K562 (cell line): ENCODE data around the gene PACS2. TPM values are rescaled to one million over a fixed set of nuclear protein-coding genes. Genes with fewer than 3 reads are reported as not detected.

Source experiments
- ATAC-seq: fragments of 200-7000 bp; cut with Tn5 transposase; 3 replicates; pipeline ENCODE4 v1.9.1; 2020; ENCODE audit warnings: moderate library complexity
- BruUV-seq: library from RNA; stranded (reverse); fragments of 400-500 nt; replicated peaks from 2 replicates; lab custom pipeline; 2021; lab: Mats Ljungman, UMichigan
- CTCF ChIA-PET: fragments of 300-600 bp; formaldehyde crosslinking; extraction: SDS; loops from one replicate; lab custom pipeline; 2021; ENCODE audit warnings: low intra/inter-chr PET ratio; lab: Yijun Ruan, JAX
- POLR2A ChIA-PET: fragments of 300-600, 350-650 bp; sonication (Branson Sonifier 250); formaldehyde crosslinking; extraction: SDS; loops from one replicate; lab custom pipeline; 2021; ENCODE audit warnings: antibody characterized with exemption, inconsistent platforms; lab: Yijun Ruan, JAX
- DNase-seq, 4 experiments: peaks; one replicate each; pipeline versions ENCODE4 v3.0.0 to v3.0.0-alpha.2; 2011 to 2018; ENCODE audit warnings: low spot score in 3 of 4, mixed read lengths in 3 of 4; ENCODE audit errors: extremely low read depth in 1 of 4
- FAIRE-seq: peaks from 2 replicates; lab custom pipeline; 2011; peaks lifted over from hg19 to GRCh38; lab: Jason Lieb, UNC
- H2AFZ ChIP-seq: 2 replicates; pipeline ENCODE4 v1.6.0; 2011; ENCODE audit warnings: low read depth, low read length, control low read depth, inconsistent platforms
- H3K27ac ChIP-seq: fragments of 200-600 bp; 3 replicates; pipeline ENCODE4 v1.8.0; 2011; ENCODE audit warnings: low read depth, mild to moderate bottlenecking, control low read depth, inconsistent platforms, low read length, moderate library complexity, mixed read lengths; ENCODE audit errors: extremely low read depth
- H3K27me3 ChIP-seq, 2 experiments: fragments of 300-600 bp in 1 of 2; 2 replicates in 1 of 2; 3 replicates in 1 of 2; pipeline versions ENCODE4 v1.6.0 to v1.8.0; 2011; ENCODE audit warnings: inconsistent platforms in 2 of 2, low read length in 2 of 2, mild to moderate bottlenecking in 1 of 2, mixed read lengths in 1 of 2, moderate library complexity in 1 of 2; ENCODE audit not compliant: control insufficient read depth in 2 of 2, insufficient read depth in 2 of 2
- H3K36me3 ChIP-seq: fragments of 300-600 bp; 3 replicates; pipeline ENCODE4 v1.8.0; 2011; ENCODE audit warnings: mild to moderate bottlenecking, low read length, inconsistent platforms; ENCODE audit not compliant: control insufficient read depth, insufficient read depth
- H3K4me1 ChIP-seq, 2 experiments: fragments of 200-600 bp in 1 of 2; replicated peaks in 1 of 2; 2 replicates in 1 of 2; 3 replicates in 1 of 2; pipeline versions ENCODE4 v1.5.1 to v1.8.0; 2011; ENCODE audit warnings: inconsistent platforms in 2 of 2, low read length in 2 of 2, mild to moderate bottlenecking in 1 of 2, mixed read lengths in 1 of 2, moderate library complexity in 1 of 2; ENCODE audit not compliant: control insufficient read depth in 2 of 2, insufficient read depth in 2 of 2
- H3K4me2 ChIP-seq: 2 replicates; pipeline ENCODE4 v1.6.1; 2011; ENCODE audit warnings: low read length, control low read depth, inconsistent platforms, mixed read lengths; ENCODE audit not compliant: insufficient read depth
- H3K4me3 ChIP-seq: fragments of 200-600 bp; sonication (generic), shearing (Covaris generic); 2 replicates; pipeline ENCODE4 v1.5.1; 2016; ENCODE audit warnings: control low read depth, inconsistent platforms
- H3K79me2 ChIP-seq: fragments of 200-600 bp; 3 replicates; pipeline ENCODE4 v1.8.0; 2011; ENCODE audit warnings: low read length, inconsistent platforms; ENCODE audit not compliant: control insufficient read depth, insufficient read depth
- H3K9ac ChIP-seq, 2 experiments: 2 replicates each; pipeline versions ENCODE4 v1.6.0 to v1.6.1; 2011; ENCODE audit warnings: low read depth in 2 of 2, low read length in 2 of 2, control low read depth in 1 of 2, inconsistent platforms in 1 of 2, mild to moderate bottlenecking in 1 of 2, mixed read lengths in 1 of 2; ENCODE audit not compliant: insufficient read depth in 1 of 2
- H3K9me1 ChIP-seq: one replicate; pipeline ENCODE4 v1.6.0; 2011; ENCODE audit warnings: inconsistent platforms, mild to moderate bottlenecking, low read length, moderate library complexity; ENCODE audit not compliant: control insufficient read depth, insufficient read depth
- H3K9me3 ChIP-seq: replicated peaks from 2 replicates; pipeline ENCODE4 v1.5.1; 2011; ENCODE audit warnings: low read depth, low read length, inconsistent platforms; ENCODE audit not compliant: control insufficient read depth, insufficient read depth
- H4K20me1 ChIP-seq: replicated peaks from 2 replicates; pipeline ENCODE4 v1.6.1; 2011; ENCODE audit warnings: low read length, inconsistent platforms, mixed read lengths; ENCODE audit not compliant: control insufficient read depth, insufficient read depth
- CSDE1 ChIP-seq, 2 experiments: fragments of 450-650 bp; IDR thresholded peaks; 2 replicates each; pipeline ENCODE4 v1.6.1; 2016; ENCODE audit warnings: mild to moderate bottlenecking in 1 of 2
- EP400 ChIP-seq: fragments of 450-650 bp; IDR thresholded peaks from 2 replicates; pipeline ENCODE4 v1.6.1; 2017; ENCODE audit warnings: antibody characterized with exemption, mild to moderate bottlenecking, moderate library complexity
- GABPA ChIP-seq: fragments of 200-800 bp; sonication (Bioruptor generic); conservative IDR thresholded peaks from 2 replicates; pipeline ENCODE4 v1.6.1; 2016; ENCODE audit warnings: low read depth, missing genetic modification characterization, missing compliant biosample characterization
- GTF2B ChIP-seq: IDR thresholded peaks from 2 replicates; pipeline ENCODE4 v1.6.1; 2011; ENCODE audit not compliant: insufficient read length; ENCODE audit errors: extremely low read depth
- HMG20B ChIP-seq: fragments of 250-450 bp; sonication (Bioruptor Pico); IDR thresholded peaks from 2 replicates; pipeline ENCODE4 v1.5.0; 2021; ENCODE audit warnings: mild to moderate bottlenecking
- HSF4 ChIP-seq: fragments of 250-450 bp; sonication (Bioruptor Pico); IDR thresholded peaks from 2 replicates; pipeline ENCODE4 v2.1.2; 2022; ENCODE audit warnings: mild to moderate bottlenecking, moderate library complexity, borderline replicate concordance
- IRF9 ChIP-seq: fragments of 450-650 bp; IDR thresholded peaks from 2 replicates; pipeline ENCODE4 v1.6.1; 2016; ENCODE audit warnings: missing biosample characterization, missing genetic modification characterization
- NR2C1 ChIP-seq, 2 experiments: fragments of 450-650 bp; IDR thresholded peaks; 2 replicates each; pipeline ENCODE4 v1.6.1; 2017; ENCODE audit warnings: mild to moderate bottlenecking in 2 of 2, antibody characterized with exemption in 1 of 2, inconsistent platforms in 1 of 2, missing compliant biosample characterization in 1 of 2, missing genetic modification characterization in 1 of 2
- PTTG1 ChIP-seq: fragments of 450-650 bp; IDR thresholded peaks from 2 replicates; pipeline ENCODE4 v1.6.1; 2016; ENCODE audit warnings: low read depth, mild to moderate bottlenecking, missing genetic modification characterization, missing compliant biosample characterization
- SAP30 ChIP-seq: fragments of 200-600 bp; sonication (generic); IDR thresholded peaks from 2 replicates; pipeline ENCODE4 v1.6.1; 2012; ENCODE audit warnings: borderline replicate concordance, low read depth, mild to moderate bottlenecking, moderate library complexity, low read length, control low read depth, inconsistent platforms; ENCODE audit not compliant: insufficient read depth, poor library complexity, severe bottlenecking
- TEAD2 ChIP-seq: fragments of 450-650 bp; IDR thresholded peaks from 2 replicates; pipeline ENCODE4 v1.6.1; 2016; ENCODE audit warnings: missing genetic modification characterization, control low read depth, missing compliant biosample characterization
- THRAP3 ChIP-seq: fragments of 450-650 bp; IDR thresholded peaks from 2 replicates; pipeline ENCODE4 v1.6.1; 2016; ENCODE audit warnings: mild to moderate bottlenecking, inconsistent platforms, borderline replicate concordance
- ZNF436 ChIP-seq: fragments of 250-450, 450-650 bp; sonication (Bioruptor Pico); formaldehyde crosslinking; IDR thresholded peaks from 2 replicates; pipeline ENCODE4 v1.7.0; 2020; ENCODE audit warnings: mild to moderate bottlenecking
- ZNF780A ChIP-seq: fragments of 250-450 bp; sonication (Bioruptor Pico); IDR thresholded peaks from 2 replicates; pipeline ENCODE4 v1.5.0; 2021; ENCODE audit warnings: mild to moderate bottlenecking
- WGBS: fragments of 100-300 bp; shearing (Covaris generic); methylation state at CpG from one replicate; pipeline ENCODE4 v1.1.6; 2016; ENCODE audit warnings: low coverage, mixed read lengths; ENCODE audit not compliant: insufficient coverage; ENCODE audit errors: missing lambda C conversion rate; 5-methylcytosine and 5-hydroxymethylcytosine counted together
- in situ Hi-C: fragments of 300-500 bp; cut with MboI; formaldehyde crosslinking; loops from 4 replicates; pipeline ENCODE4 v1.15.0; 2018; ENCODE audit warnings: inconsistent platforms, mixed read lengths
- intact Hi-C: fragments of 100-400 bp; cut with micrococcal nuclease; formaldehyde crosslinking; loops from 2 replicates; pipeline ENCODE4 v1.14.2; 2022
- polyA plus RNA-seq, 8 experiments: library from polyadenylated mRNA; depleted of rRNA in 4 of 8; stranded (reverse) in 5 of 8; unstranded in 3 of 8; fragments of >200 nt; fragmentation: Nextera tagmentation in 2 of 8; fragmentation: Illumina TruSeq in 1 of 8; extraction: Ambion mirVana in 2 of 8; extraction: Trizol in 1 of 8; gene quantifications; 2 replicates each; pipeline versions ENCODE4 v1.2.1 to v1.2.3, GENCODE V29; 2011 to 2014; ENCODE audit warnings: inconsistent platforms in 1 of 8, missing spikeins in 1 of 8
- total RNA-seq, 7 experiments: library from RNA; depleted of rRNA in 6 of 7; stranded (reverse); fragments of >200 nt in 6 of 7; fragmentation: Illumina TruSeq in 2 of 7; extraction: Trizol in 2 of 7; gene quantifications; 2 replicates each; pipeline versions ENCODE4 v1.2.1 to v1.2.3, GENCODE V29; 2011 to 2021; ENCODE audit warnings: low replicate concordance in 1 of 7

PACS2 gene
- total and polyA plus RNA-seq, 9 of the 15 experiments (the other 6 are each of a cell fraction or from before 2014, with no cell fraction given), result 0.11 to 20.8 (median 9.9) TPM

DNA sequence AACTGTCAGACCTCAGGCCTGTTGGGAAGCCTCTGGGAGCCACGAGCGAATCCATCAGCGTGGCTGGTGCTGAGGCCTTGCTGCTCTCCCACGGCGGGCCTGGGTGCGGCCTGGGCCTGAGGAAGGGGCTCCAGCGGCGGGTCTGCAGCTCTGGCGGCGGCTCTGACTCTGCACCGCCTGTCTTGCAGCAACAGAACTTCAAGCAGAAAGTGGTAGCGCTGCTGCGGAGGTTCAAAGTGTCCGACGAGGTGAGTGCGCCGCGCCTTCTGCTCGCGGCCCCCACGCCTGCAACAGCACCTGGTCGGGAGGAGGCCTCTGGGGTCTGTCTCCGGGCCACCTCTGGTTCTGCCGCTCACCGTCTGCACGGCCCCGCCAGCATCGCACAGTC is 55.1 kb downstream of the PACS2 start:
- FAIRE-seq (no peak), ATAC-seq (no peak), DNase-seq (no peak)
- Histone ChIP-seq H3K27me3 (no peaks in the 10 kb centered on the region), H3K9ac (no peak overlapping the region), H3K4me2 (no peak overlapping the region), H3K4me3 (no peak overlapping the region), H4K20me1 (no peaks in the 10 kb centered on the region), H3K4me1 (peaks cover 0 to 20% of the 10 kb centered on the region in 2 experiments; a peak in 3 of 5 replicates), H2AFZ (no peak overlapping the region), H3K9me3 (no peaks in the 10 kb centered on the region), H3K36me3 (no peaks in the 10 kb centered on the region), H3K27ac (no peak overlapping the region), H3K79me2 (no peaks in the 10 kb centered on the region), H3K9me1 (no peaks in the 10 kb centered on the region)
- ChIA-PET POLR2A (no interaction called here), CTCF (no interaction called here)
- WGBS, result 90% methylated on average over 13 of the region's 28 CpGs
- in situ Hi-C loops (loop anchor here (5.0 kb wide), 1 partner anchor 118 kb away; the partner anchor contains the start of gene CRIP1), intact Hi-C loops (loop anchor here (2.0 to 5.0 kb wide), 3 partner anchors 113 to 163 kb away; partner anchors contain the start of gene TEDC1)
- TF ChIP-seq HSF4 (CRISPR knock-in tag) (no peak), ZNF436 (no peak), NR2C1 (IDR thresholded peaks at IDR 0.05) (no peak), NR2C1 (tag; IDR thresholded peaks at IDR 0.05) (no peak), EP400 (no peak), TEAD2 (tag) (no peak), IRF9 (no peak), ZNF780A (no peak), THRAP3 (no peak), PTTG1 (tag) (no peak), GABPA (no peak), HMG20B (no peak), SAP30 (no peak), CSDE1 (IDR thresholded peaks at IDR 0.05) (no peak), GTF2B (no peak)
- no TSS peak for BruUV-seq
